ENCODE data around the gene TLR2.

The TLR2 gene

DNA sequence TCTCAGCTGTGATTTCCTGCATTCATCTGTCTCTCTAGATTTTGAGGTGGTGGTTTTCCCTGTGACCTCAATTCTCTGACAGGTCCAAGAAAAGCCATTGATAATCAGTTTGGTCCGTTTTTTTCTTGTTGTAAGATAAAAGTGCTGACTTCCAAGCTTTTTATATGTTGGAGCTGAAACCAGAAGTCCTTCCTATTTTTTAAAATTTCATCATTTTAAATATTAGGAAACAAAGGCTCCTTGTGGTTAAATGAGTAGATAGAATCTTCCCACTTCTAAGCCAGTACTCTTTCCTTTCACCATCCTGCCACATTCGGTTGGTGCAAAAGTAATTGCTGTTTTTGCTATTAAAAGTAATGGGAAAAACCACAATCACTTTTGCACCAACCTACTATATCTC, 57.5 kb downstream of the TLR2 start:
- Histone ChIP-seq H3K4me2 (ENCODE audit: low read length) (no peak overlapping the region), H3K27ac (no peak overlapping the region), H3K27me3 (ENCODE audit: control insufficient read depth, insufficient read depth, low read length) (no peaks in the 10 kb centered on the region), H3K79me2 (no peaks in the 10 kb centered on the region), H3K4me3 (ENCODE audit: low read depth, low read length) (no peak overlapping the region), H3K36me3 (ENCODE audit: control insufficient read depth, insufficient read depth, low read length) (peaks cover 3% of the 10 kb centered on the region), H3K9me3 (ENCODE audit: control insufficient read depth, low read length) (peaks cover 7% of the 10 kb centered on the region), H3K9ac (no peak overlapping the region), H3K4me1 (no peaks in the 10 kb centered on the region), H2AFZ (no peak overlapping the region)
- TF ChIP-seq, protein P1, sequence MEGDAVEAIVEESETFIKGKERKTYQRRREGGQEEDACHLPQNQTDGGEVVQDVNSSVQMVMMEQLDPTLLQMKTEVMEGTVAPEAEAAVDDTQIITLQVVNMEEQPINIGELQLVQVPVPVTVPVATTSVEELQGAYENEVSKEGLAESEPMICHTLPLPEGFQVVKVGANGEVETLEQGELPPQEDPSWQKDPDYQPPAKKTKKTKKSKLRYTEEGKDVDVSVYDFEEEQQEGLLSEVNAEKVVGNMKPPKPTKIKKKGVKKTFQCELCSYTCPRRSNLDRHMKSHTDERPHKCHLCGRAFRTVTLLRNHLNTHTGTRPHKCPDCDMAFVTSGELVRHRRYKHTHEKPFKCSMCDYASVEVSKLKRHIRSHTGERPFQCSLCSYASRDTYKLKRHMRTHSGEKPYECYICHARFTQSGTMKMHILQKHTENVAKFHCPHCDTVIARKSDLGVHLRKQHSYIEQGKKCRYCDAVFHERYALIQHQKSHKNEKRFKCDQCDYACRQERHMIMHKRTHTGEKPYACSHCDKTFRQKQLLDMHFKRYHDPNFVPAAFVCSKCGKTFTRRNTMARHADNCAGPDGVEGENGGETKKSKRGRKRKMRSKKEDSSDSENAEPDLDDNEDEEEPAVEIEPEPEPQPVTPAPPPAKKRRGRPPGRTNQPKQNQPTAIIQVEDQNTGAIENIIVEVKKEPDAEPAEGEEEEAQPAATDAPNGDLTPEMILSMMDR (IDR thresholded peaks at IDR 0.05), result no peak

DNA sequence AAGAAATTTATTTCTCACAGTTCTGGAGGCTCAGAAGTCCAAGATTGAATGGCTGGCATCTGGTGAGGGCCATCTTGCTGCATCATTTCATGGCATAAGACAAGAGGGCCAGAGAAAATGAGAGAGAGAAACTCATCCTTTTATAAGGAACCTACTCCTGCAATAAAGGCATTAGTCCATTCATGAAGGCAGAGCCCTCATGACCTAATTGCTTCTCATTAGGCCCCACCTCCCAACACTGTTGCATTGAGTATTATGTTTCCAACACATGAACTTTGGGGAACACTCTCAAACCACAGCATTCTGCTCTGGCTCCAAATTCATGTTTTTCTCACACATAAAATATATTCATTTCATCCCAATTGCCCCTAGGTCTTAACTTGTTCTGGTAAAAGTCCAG, 61.6 kb downstream of the TLR2 start:
- H3K79me2 ChIP-seq, result no peaks in the 10 kb centered on the region
- TF ChIP-seq, protein P1 (IDR thresholded peaks at IDR 0.05), result no peak
- H3K4me2 ChIP-seq (ENCODE audit: low read length), result no peak overlapping the region
- no peak overlapping the region for H3K9ac ChIP-seq
- H3K27me3 ChIP-seq (ENCODE audit: control insufficient read depth, insufficient read depth, low read length), result no peaks in the 10 kb centered on the region
- peaks cover 4% of the 10 kb centered on the region for H3K36me3 ChIP-seq (ENCODE audit: control insufficient read depth, insufficient read depth, low read length)
- peaks cover 1% of the 10 kb centered on the region for H3K9me3 ChIP-seq (ENCODE audit: control insufficient read depth, low read length)
- H3K27ac ChIP-seq, result no peak overlapping the region
- no peak overlapping the region for H3K4me3 ChIP-seq (ENCODE audit: low read depth, low read length)
- H2AFZ ChIP-seq, result no peak overlapping the region
- H3K4me1 ChIP-seq, result no peaks in the 10 kb centered on the region

DNA sequence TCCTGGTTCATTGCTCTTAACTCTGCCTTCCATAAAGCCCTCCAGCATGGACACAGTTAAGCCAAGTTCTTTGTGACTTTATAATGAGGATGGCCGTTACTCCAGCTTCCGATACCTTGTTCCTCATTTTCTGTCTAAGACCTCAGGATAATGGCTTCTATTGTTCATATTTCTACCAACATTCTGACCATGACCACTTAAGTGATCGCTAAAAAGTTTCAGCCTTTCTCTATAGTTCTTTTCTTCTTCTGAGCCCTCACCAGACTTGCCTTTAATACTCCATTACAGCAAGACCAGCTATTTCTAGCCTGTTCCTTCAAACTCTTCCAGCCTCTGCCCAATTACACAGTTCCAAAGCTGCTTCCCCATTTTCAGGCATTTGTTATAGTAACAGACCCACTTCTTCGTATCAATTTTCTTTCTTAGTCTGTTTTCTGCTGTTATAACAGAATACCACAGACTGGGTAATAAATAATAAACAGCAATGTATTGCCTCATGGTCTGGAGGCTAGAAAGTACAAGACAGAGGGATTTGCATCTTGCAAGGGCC, 63.4 kb downstream of the TLR2 start:
- Histone ChIP-seq H3K79me2 (no peaks in the 10 kb centered on the region), H3K4me2 (ENCODE audit: low read length) (no peak overlapping the region), H3K4me3 (ENCODE audit: low read depth, low read length) (no peak overlapping the region), H3K9me3 (ENCODE audit: control insufficient read depth, low read length) (no peaks in the 10 kb centered on the region), H3K27me3 (ENCODE audit: control insufficient read depth, insufficient read depth, low read length) (no peaks in the 10 kb centered on the region), H3K9ac (no peak overlapping the region), H3K4me1 (no peaks in the 10 kb centered on the region), H2AFZ (no peak overlapping the region), H3K27ac (no peak overlapping the region), H3K36me3 (ENCODE audit: control insufficient read depth, insufficient read depth, low read length) (peaks cover 2% of the 10 kb centered on the region)
- TF ChIP-seq, protein P1 (IDR thresholded peaks at IDR 0.05), result no peak

DNA sequence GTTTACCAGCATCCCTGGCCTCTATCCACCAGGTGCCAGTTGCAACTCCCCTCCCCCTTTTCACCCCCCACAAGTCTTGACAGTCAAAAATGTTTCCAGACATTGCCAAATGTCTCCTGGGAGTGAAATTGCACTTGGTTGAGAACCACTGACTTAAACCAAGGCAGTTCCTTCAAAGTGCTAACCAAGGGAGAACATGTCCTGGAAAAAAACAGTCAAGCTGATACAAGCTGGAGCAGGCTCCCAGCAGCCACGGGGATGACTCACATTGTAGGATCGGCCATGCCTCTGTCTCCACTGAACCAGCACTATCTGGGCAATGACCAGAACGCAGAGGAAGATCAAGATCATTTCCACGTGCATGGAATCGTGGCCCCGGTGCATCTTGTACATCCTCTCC, 64.3 kb downstream of the TLR2 start:
- Histone ChIP-seq H3K36me3 (ENCODE audit: control insufficient read depth, insufficient read depth, low read length) (peaks cover 2% of the 10 kb centered on the region), H3K4me3 (ENCODE audit: low read depth, low read length) (no peak overlapping the region), H3K27ac (no peak overlapping the region), H3K4me1 (no peaks in the 10 kb centered on the region), H3K4me2 (ENCODE audit: low read length) (peak overlapping the region; percentile 0), H3K9ac (no peak overlapping the region), H2AFZ (no peak overlapping the region), H3K9me3 (ENCODE audit: control insufficient read depth, low read length) (no peaks in the 10 kb centered on the region), H3K27me3 (ENCODE audit: control insufficient read depth, insufficient read depth, low read length) (no peaks in the 10 kb centered on the region), H3K79me2 (no peaks in the 10 kb centered on the region)
- TF ChIP-seq, protein P1 (IDR thresholded peaks at IDR 0.05), result no peak

DNA sequence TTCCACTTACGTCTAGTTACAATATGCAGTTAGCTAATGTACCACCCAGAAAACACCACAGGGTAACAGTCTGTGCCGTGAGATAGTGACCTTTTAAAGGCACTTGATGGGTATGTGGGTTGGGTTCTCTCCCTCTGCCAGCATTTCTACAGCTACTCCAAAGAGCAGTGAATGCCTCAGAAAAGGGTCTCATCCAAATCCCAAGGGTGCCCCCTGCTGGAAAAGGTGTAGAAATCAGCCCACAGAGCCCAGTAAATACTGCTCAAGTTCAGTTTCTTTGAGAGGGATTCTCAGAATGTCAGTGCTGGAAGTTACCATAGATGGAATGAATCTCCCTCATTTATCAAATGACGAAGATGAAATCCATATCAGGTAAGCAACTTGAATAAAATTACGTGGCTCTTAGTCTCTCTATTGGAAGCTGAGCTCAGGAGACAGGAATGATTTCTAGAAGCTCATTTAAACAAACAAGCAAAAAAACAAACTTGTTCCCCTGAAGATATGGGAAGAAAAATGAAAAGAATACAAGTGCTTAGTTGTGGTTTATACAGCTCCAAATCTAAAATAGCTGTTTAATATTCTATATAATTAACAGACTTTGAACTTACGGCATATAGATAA, 66.2 kb downstream of the TLR2 start:
- no peaks in the 10 kb centered on the region for H3K9me3 ChIP-seq (ENCODE audit: control insufficient read depth, low read length)
- TF ChIP-seq, protein P1 (IDR thresholded peaks at IDR 0.05), result peak; percentile 42
- no peaks in the 10 kb centered on the region for H3K27me3 ChIP-seq (ENCODE audit: control insufficient read depth, insufficient read depth, low read length)
- no peak overlapping the region for H3K4me3 ChIP-seq (ENCODE audit: low read depth, low read length)
- H3K4me1 ChIP-seq, result no peaks in the 10 kb centered on the region
- H3K36me3 ChIP-seq (ENCODE audit: control insufficient read depth, insufficient read depth, low read length), result peaks cover 2% of the 10 kb centered on the region
- no peak overlapping the region for H2AFZ ChIP-seq
- no peak overlapping the region for H3K27ac ChIP-seq
- H3K4me2 ChIP-seq (ENCODE audit: low read length), result no peak overlapping the region
- no peak overlapping the region for H3K9ac ChIP-seq
- no peaks in the 10 kb centered on the region for H3K79me2 ChIP-seq

Measured in parathyroid adenoma (tissue), 2 donors.